ENCODE data around the gene GRM4. TPM values are rescaled to one million over a fixed set of nuclear protein-coding genes. Genes with fewer than 3 reads are reported as not detected.

Gene GRM4
- total RNA-seq, 1 donor from 2014 or later, result not detected

- intact Hi-C loops (cut with DNase I), result no loop called here
- DNase-seq (ENCODE audit: low spot score) (peak; percentile 18), ATAC-seq (no peak)
Observed at GRCh38 chr6:33980176-33981175, 165.4 kb downstream of the GRM4 start.

GRCh38 chr6:33979750-33980149, 166.1 kb downstream of the GRM4 start:
- ATAC-seq (no peak), DNase-seq (ENCODE audit: low spot score) (peak; percentile 38)
- intact Hi-C loops (cut with DNase I), result no loop called here

GRCh38 chr6:33978412-33979150, 167.3 kb downstream of the GRM4 start:
- DNase-seq (ENCODE audit: low spot score) (peak; percentile 27), ATAC-seq (no peak)
- intact Hi-C loops (cut with DNase I), result no loop called here

GRCh38 chr6:33977606-33978411, 168.1 kb downstream of the GRM4 start:
- peak; percentile 23 for DNase-seq (ENCODE audit: low spot score)
- intact Hi-C loops (cut with DNase I), result no loop called here
- ATAC-seq, result no peak

GRCh38 chr6:33976437-33977360, 169.2 kb downstream of the GRM4 start:
- intact Hi-C loops (cut with DNase I), result no loop called here
- no peak for ATAC-seq
- peak; percentile 26 for DNase-seq (ENCODE audit: low spot score)

- intact Hi-C loops (cut with DNase I), result no loop called here
- ATAC-seq, result no peak
- peak; percentile 52 for DNase-seq (ENCODE audit: low spot score)
Observed at GRCh38 chr6:33975661-33976436, 170.0 kb downstream of the GRM4 start.

- intact Hi-C loops (cut with DNase I), result no loop called here
- no peak for ATAC-seq
- peak; percentile 18 for DNase-seq (ENCODE audit: low spot score)
Observed at GRCh38 chr6:33974471-33974870, 171.4 kb downstream of the GRM4 start.

GRCh38 chr6:33974030-33974429, 171.9 kb downstream of the GRM4 start:
- intact Hi-C loops (cut with DNase I), result no loop called here

GRCh38 chr6:33971580-33971979, 174.3 kb downstream of the GRM4 start:
- intact Hi-C loops (cut with DNase I), result no loop called here
- DNase-seq (ENCODE audit: low spot score) (no peak), ATAC-seq (no peak)

More at GRCh38 chr6:33974030-33974429, 171.9 kb downstream of the GRM4 start:
- ATAC-seq, result no peak
- no peak for DNase-seq (ENCODE audit: low spot score)

Small RNA genes within 50 kb of the gene (microRNA-seq; reads per million reads assigned to microRNA genes)
- not detected for gene MIR1275

Other genes with a start within 250 kb of the GRM4 start
- gene HMGA1, start 90.8 kb upstream of the GRM4 start, total RNA-seq, result 29.0 TPM
- gene SMIM29, start 102.9 kb upstream of the GRM4 start, total RNA-seq, result 31.6 TPM
- gene NUDT3, start 246.6 kb upstream of the GRM4 start, total RNA-seq, result 83.1 TPM